Raji (cell line): ENCODE results near the gene SERPINA5.

ENCODE experiments used
- POLR2A ChIP-seq: IDR thresholded peaks from 2 replicates; pipeline ENCODE4 v1.6.1; 2011; ENCODE audit warnings: low read depth, low read length, control low read depth; ENCODE audit not compliant: insufficient read depth

The SERPINA5 gene

GRCh38 chr14:94598816-94599655 lies 17.8 kb downstream of the SERPINA5 start:
- no peak for TF ChIP-seq POLR2A

DNA sequence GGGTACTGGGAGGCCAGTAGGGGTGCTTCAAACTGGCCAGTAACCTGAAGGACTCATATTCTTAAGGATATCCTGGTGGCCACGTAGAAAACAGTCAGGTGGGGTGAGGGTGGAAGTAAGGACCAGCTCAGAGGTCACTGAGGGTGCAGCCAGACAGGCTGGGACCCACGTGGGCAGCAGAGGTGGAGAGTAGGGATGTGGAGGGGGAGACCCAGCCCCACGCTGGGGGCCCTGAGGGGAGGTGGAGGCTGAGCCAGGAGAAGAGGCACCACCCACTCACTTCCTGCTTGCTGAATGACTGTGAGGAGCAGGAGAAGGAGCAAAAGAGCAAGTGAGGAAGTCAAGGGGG lies 18.4 kb downstream of the SERPINA5 start:
- no peak for TF ChIP-seq POLR2A

DNA sequence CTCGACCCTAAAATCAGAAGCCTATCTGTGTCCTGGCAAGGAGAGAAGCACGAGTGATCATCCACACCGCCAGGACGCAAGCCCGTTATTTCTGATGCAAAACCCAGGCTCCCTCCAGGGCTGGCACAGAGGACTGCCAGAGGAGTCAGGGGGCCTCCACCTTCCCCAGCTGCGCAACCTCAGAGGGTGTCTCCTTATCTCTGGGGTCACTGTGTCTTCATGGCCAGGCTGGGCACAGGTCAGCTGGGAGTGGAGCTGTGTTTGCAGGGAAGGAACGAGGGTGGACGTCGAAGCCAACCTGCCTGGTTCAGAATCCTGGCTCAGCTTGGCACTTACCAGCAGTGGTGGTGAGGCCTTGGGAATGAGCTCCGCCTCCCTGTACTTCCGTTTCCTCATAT lies 18.9 kb downstream of the SERPINA5 start:
- TF ChIP-seq POLR2A: no peak

- TF ChIP-seq POLR2A: no peak
These were observed 20.7 kb downstream of the SERPINA5 start for GRCh38 chr14:94601884-94602391.

- no peak for TF ChIP-seq POLR2A
These were observed 21.5 kb downstream of the SERPINA5 start for GRCh38 chr14:94602722-94603121.

DNA sequence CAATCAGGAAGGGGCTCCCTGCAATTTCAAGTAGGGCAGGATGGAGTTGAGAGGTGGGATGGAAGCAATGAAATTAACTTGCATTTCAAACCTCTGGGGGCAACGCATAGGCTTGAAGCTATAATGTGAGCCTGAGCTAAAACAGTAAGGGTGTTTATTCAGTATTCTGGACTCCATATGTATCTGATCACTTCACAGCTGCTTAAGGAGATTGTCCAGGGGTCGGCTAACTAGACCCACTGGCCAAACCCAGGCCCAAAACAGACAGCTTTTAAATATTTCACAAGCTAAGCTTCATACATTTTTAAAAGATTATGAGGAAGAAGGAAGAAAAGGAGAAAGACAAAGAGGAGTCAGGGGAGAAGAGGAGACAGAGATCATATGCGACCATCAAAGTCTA lies 24.1 kb downstream of the SERPINA5 start:
- no peak for TF ChIP-seq POLR2A

DNA sequence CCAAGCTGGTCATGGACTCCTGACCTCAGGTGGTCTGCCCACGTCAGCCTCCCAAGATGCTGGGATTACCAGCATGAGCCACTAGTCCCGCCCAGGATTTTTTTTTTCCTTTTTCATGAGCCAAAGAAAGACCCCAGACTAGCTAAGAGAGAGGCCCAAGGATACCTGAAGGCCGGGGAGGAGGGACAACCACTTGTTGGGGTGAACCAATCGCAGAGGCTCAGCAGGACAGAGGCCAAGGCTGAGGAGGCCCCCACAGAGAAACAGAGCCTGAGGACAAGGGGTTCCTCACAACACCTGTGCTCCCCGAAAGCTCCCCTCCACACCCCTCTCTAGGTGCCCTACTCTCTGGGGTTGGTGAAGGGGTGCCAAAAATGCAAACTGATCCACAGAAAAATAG lies 30.0 kb downstream of the SERPINA5 start:
- TF ChIP-seq POLR2A: no peak

GRCh38 chr14:94612174-94612573 lies 30.9 kb downstream of the SERPINA5 start, which contains the start of gene SERPINA3:
SERPINA3 (plus strand) TSS chr14:94612391; CDS start chr14:94614442, 2,051 bp downstream.
- no peak for TF ChIP-seq POLR2A

DNA sequence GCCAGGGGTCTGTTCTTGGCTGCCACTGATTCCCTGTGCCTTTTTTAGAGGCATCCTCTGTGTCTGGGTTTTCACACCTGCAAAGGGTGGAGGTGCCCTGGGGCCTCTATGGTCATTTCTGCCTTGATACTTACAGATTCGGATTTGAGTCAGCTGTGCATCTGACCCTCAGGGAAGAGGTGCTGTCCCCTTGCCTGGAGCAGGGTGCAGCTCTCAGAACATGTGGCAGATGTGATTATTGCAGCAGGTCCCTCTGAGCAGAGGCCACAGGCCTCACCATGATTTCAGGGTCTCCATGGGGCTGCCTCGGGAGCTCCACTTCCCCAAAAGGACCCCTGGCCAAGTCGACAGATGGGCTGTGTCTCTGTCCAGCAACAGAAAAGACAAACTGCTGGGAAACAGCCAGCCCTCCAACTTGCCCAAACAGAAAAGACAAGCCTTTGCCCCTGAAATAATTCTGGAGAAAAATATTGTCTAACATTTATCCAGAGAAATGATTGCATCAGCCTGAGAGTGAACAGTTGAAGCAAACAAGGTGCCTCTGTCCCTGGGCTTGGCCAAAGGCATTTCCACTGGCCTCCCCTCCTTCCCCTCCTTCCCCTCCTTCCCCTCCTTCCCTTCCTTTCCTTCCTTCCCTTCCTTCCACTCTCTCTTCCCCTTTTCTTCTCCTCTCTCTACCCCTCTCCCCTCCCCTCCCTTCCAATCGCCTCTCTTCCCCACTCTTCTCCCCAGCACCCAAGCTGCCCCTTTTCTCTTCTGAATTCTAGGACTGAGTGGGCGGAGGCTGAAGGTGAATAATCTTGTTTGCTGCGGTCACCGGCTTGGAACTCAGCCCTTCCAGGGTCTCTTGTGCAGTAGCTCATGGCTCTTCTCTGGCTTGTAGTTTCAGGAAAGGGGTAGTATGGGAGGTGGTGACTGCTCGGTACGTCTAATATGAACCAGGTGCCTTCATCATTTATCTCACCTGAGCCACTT lies 31.6 kb downstream of the SERPINA5 start:
- no peak for TF ChIP-seq POLR2A

DNA sequence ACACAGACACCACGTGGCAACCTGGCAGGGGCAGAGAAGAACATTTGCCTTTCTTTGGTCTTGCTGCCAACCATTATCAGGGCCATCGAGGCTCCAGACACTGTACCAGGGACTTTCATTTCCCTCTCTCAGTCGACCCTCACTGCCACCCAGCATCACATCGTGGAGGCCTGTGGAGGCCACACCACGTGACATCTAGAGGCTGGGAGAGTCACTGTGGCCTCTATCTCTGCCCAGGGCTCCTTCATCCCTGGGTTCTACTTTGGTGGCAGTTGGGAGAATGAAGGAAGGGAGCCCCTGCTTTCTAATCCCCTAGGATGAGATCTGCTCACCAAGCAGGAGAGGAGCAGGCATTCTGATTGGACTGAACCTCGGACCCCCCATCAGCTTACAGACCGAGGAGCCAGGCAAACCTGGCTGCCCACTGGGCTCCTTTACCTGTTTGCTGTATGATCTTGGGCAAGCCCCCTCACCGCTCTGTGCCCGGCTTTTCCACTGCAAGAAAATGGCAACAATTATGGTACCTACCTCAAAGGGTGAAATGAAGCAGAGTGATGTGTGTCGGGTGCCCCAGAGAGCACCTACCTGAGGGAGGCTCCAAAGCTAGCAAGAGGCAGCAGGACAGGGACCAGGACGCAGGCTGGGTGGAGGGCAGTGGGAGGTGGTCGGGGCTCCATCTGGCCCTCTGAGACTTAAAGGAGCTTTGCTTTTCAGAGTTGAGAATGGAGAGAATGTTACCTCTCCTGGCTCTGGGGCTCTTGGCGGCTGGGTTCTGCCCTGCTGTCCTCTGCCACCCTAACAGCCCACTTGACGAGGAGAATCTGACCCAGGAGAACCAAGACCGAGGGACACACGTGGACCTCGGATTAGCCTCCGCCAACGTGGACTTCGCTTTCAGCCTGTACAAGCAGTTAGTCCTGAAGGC lies 32.8 kb downstream of the SERPINA5 start:
- TF ChIP-seq POLR2A: no peak

DNA sequence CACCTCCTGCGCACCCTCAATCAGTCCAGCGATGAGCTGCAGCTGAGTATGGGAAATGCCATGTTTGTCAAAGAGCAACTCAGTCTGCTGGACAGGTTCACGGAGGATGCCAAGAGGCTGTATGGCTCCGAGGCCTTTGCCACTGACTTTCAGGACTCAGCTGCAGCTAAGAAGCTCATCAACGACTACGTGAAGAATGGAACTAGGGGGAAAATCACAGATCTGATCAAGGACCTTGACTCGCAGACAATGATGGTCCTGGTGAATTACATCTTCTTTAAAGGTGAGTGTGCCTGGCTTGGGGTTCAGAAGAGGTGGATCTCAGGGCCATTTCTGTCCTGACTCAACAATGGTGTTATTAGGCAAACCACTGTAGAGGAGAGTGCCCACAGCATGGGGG lies 33.6 kb downstream of the SERPINA5 start:
- TF ChIP-seq POLR2A: no peak

DNA sequence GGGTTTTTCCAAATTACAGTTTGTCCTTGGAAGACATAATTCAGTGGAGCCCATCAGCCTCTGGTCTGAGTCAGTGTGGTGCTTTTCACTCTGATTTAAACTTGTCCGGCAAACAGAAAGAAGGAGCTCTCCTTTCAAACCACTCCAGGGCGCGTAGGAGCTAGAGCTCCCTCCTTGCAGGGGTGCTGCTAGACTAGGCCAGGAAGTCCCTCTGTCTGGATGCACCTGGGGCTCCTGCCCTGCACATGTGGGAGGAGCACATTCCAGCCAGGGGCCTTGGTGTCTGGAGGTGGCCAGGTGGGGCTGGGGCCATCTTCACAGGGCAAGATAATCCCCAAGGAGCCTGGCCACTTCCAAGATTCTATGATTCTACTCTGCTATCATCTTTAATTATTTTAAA lies 34.0 kb downstream of the SERPINA5 start:
- TF ChIP-seq POLR2A: no peak

GRCh38 chr14:94615823-94616570 lies 34.8 kb downstream of the SERPINA5 start:
- TF ChIP-seq POLR2A: no peak
